Measurements from ENCODE around the gene NID1.

GRCh38 chr1:235990330-235990795 lies 74.5 kb downstream of the NID1 start:
- TF ChIP-seq POLR2A (IDR thresholded peaks at IDR 0.05) (no peak), CTCF (IDR thresholded peaks at IDR 0.05) (no peak)
